CD8-positive, alpha-beta memory T cell (primary cell): ENCODE data around the gene DNTT. TPM values are rescaled to one million over a fixed set of nuclear protein-coding genes. Genes with fewer than 3 reads are reported as not detected.

ENCODE experiments used
- CTCF ChIA-PET: fragments of 350-600 bp; sonication (Branson Sonifier 250); formaldehyde crosslinking; loops from one replicate; lab custom pipeline; 2021; ENCODE audit warnings: antibody characterized with exemption; lab: Charles Lee
- POLR2A ChIA-PET: fragments of 350-600 bp; sonication (Branson Sonifier 250); formaldehyde crosslinking; loops from one replicate; lab custom pipeline; 2021; ENCODE audit warnings: antibody characterized with exemption; lab: Charles Lee
- DNase-seq, 5 donors: peaks; one replicate each; pipeline versions ENCODE4 v3.0.0 to v3.0.0-alpha.2; 2020 to 2022; ENCODE audit warnings: mixed read lengths in 1 of 5
- H3K27ac ChIP-seq: one replicate; pipeline ENCODE4 v1.7.0; 2013; ENCODE audit warnings: low read depth, mild to moderate bottlenecking, low read length, moderate library complexity
- H3K27me3 ChIP-seq: 2 replicates; pipeline ENCODE4 v1.7.0; 2013; ENCODE audit warnings: low read length, mild to moderate bottlenecking; ENCODE audit not compliant: insufficient read depth, poor library complexity, severe bottlenecking
- H3K36me3 ChIP-seq: 2 replicates; pipeline ENCODE4 v1.7.0; 2013; ENCODE audit warnings: mild to moderate bottlenecking, low read length, moderate library complexity; ENCODE audit not compliant: insufficient read depth
- H3K4me1 ChIP-seq: 2 replicates; pipeline ENCODE4 v1.7.0; 2013; ENCODE audit warnings: mild to moderate bottlenecking, low read length, moderate library complexity; ENCODE audit not compliant: insufficient read depth
- H3K4me3 ChIP-seq: 2 replicates; pipeline ENCODE4 v1.7.0; 2013; ENCODE audit warnings: mild to moderate bottlenecking, low read length
- H3K9me3 ChIP-seq: 2 replicates; pipeline ENCODE4 v1.7.0; 2013; ENCODE audit warnings: mild to moderate bottlenecking, low read length
- H3K27ac Mint-ChIP-seq, 8 donors: one replicate each; pipeline ENCODE4 v1.8.0; 2020 to 2021; ENCODE audit warnings: mixed read lengths in 8 of 8, mild to moderate bottlenecking in 6 of 8, inconsistent platforms in 3 of 8, moderate library complexity in 3 of 8
- H3K27me3 Mint-ChIP-seq, 2 donors: one replicate each; pipeline ENCODE4 v1.8.0; 2020 to 2021; ENCODE audit warnings: mixed read lengths in 2 of 2, mild to moderate bottlenecking in 1 of 2, moderate library complexity in 1 of 2
- H3K36me3 Mint-ChIP-seq, 3 donors: one replicate each; pipeline ENCODE4 v1.8.0; 2020 to 2021; ENCODE audit warnings: mixed read lengths in 3 of 3, inconsistent platforms in 1 of 3, mild to moderate bottlenecking in 1 of 3
- H3K4me1 Mint-ChIP-seq, 3 donors: one replicate each; pipeline ENCODE4 v1.8.0; 2020 to 2021; ENCODE audit warnings: mixed read lengths in 3 of 3, inconsistent platforms in 1 of 3, mild to moderate bottlenecking in 1 of 3
- H3K4me3 Mint-ChIP-seq, 7 donors: one replicate each; pipeline ENCODE4 v1.8.0; 2020 to 2021; ENCODE audit warnings: mixed read lengths in 7 of 7, mild to moderate bottlenecking in 6 of 7, moderate library complexity in 4 of 7, inconsistent platforms in 2 of 7
- H3K9me3 Mint-ChIP-seq, 5 donors: one replicate each; pipeline ENCODE4 v1.8.0; 2020 to 2022; ENCODE audit warnings: mixed read lengths in 5 of 5, mild to moderate bottlenecking in 3 of 5, moderate library complexity in 2 of 5, inconsistent platforms in 1 of 5
- polyA plus RNA-seq: library from polyadenylated mRNA; unstranded; fragments of 300-500 nt; fragmentation: Illumina TruSeq; gene quantifications from one replicate; pipeline ENCODE4 v1.2.3, GENCODE V29; 2021
- total RNA-seq, 2 experiments: library from RNA; stranded (reverse); gene quantifications; one replicate each; pipeline ENCODE4 v1.2.3, GENCODE V29; 2021

Gene DNTT
- total and polyA plus RNA-seq, 3 experiments from 2014 or later: not detected

GRCh38 chr10:96370584-96371157 is 66.4 kb downstream of the DNTT start:
- POLR2A ChIA-PET: no interaction called here
- no peak overlapping the region for H3K27ac Mint-ChIP-seq
- no peak overlapping the region for H3K4me3 Mint-ChIP-seq

GRCh38 chr10:96371356-96371755 is 67.1 kb downstream of the DNTT start:
- H3K36me3 Mint-ChIP-seq: no peaks in the 10 kb centered on the region
- CTCF ChIA-PET: interaction anchor here (1.0 to 1.8 kb wide), 5 partner anchors 9 to 354 kb away, joined by 3 to 5 read pairs (median 3); no protein-coding TSS in a partner anchor

More at GRCh38 chr10:96370584-96371157, 66.4 kb downstream of the DNTT start:
- Histone ChIP-seq H3K27me3 (no peaks in the 10 kb centered on the region), H3K9me3 (no peaks in the 10 kb centered on the region), H3K27ac (no peak overlapping the region), H3K36me3 (no peaks in the 10 kb centered on the region), H3K4me3 (no peak overlapping the region), H3K4me1 (no peaks in the 10 kb centered on the region)
- CTCF ChIA-PET: interaction anchor here (0.8 to 1.8 kb wide), 9 partner anchors 9 to 354 kb away, joined by 3 to 5 read pairs (median 3); partner anchors contain the start of gene OPALIN
- Mint-ChIP-seq H3K36me3 (no peaks in the 10 kb centered on the region), H3K9me3 (no peaks in the 10 kb centered on the region), H3K4me1 (peaks cover 4 to 16% (median 8%) of the 10 kb centered on the region in 3 donors), H3K27me3 (peaks cover 4 to 29% of the 10 kb centered on the region in 2 donors)
- peak; percentile 12 to 57 (median 25) for DNase-seq

DNA sequence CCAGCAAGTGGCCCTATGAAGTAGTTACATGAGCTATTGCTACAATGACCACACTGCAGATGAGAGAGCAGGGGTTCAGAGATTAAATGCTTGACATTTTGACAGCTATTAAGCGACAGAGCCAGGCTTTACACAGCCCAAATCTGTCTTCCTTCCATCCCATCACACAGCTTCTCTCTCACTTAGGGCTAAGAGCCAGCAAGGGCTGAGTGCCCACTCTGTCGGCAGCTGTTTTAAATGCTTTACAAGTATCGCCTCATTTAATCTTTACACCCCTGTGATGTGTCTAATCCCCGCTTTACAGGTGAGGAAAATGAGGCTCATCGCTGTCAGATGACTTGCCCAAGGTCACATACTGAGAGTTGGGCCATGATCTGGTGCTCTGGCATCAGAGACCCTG is 69.8 kb downstream of the DNTT start:
- H3K27me3 ChIP-seq: no peaks in the 10 kb centered on the region
- H3K36me3 ChIP-seq: no peaks in the 10 kb centered on the region
- H3K4me1 Mint-ChIP-seq: peaks cover 5 to 17% (median 10%) of the 10 kb centered on the region in 3 donors
- peak overlapping the region; percentile 55 to 88 (median 68) for H3K4me3 Mint-ChIP-seq
- no peak overlapping the region for H3K27ac Mint-ChIP-seq
- no peaks in the 10 kb centered on the region for H3K36me3 Mint-ChIP-seq
- no peak overlapping the region for H3K4me3 ChIP-seq
- no peak overlapping the region for H3K27ac ChIP-seq
- POLR2A ChIA-PET: no interaction called here
- peaks cover 8 to 34% of the 10 kb centered on the region in 2 donors for H3K27me3 Mint-ChIP-seq
- DNase-seq: no peak
- CTCF ChIA-PET: interaction anchor here (1.7 to 2.4 kb wide), 2 partner anchors 12 to 51 kb away, joined by 3 to 14 read pairs; no protein-coding TSS in a partner anchor
- H3K9me3 Mint-ChIP-seq: no peaks in the 10 kb centered on the region
- H3K9me3 ChIP-seq: no peaks in the 10 kb centered on the region
- no peaks in the 10 kb centered on the region for H3K4me1 ChIP-seq

More at GRCh38 chr10:96371356-96371755, 67.1 kb downstream of the DNTT start:
- no peak for DNase-seq
- POLR2A ChIA-PET: no interaction called here
- Histone ChIP-seq H3K4me3 (no peak overlapping the region), H3K27ac (no peak overlapping the region), H3K27me3 (no peaks in the 10 kb centered on the region), H3K9me3 (no peaks in the 10 kb centered on the region), H3K36me3 (no peaks in the 10 kb centered on the region), H3K4me1 (no peaks in the 10 kb centered on the region)
- no peak overlapping the region for H3K27ac Mint-ChIP-seq
- H3K4me3 Mint-ChIP-seq: no peak overlapping the region
- peaks cover 4 to 31% of the 10 kb centered on the region in 2 donors for H3K27me3 Mint-ChIP-seq
- H3K9me3 Mint-ChIP-seq: no peaks in the 10 kb centered on the region
- peaks cover 5 to 17% (median 10%) of the 10 kb centered on the region in 3 donors for H3K4me1 Mint-ChIP-seq

GRCh38 chr10:96374639-96374984 is 70.4 kb downstream of the DNTT start:
- ChIA-PET POLR2A (no interaction called here), CTCF (interaction anchor here (1.3 to 2.4 kb wide), 4 partner anchors 10 to 51 kb away, joined by 3 to 14 read pairs (median 6); no protein-coding TSS in a partner anchor)
- DNase-seq: no peak
- Histone ChIP-seq H3K36me3 (no peaks in the 10 kb centered on the region), H3K27ac (no peak overlapping the region), H3K9me3 (no peaks in the 10 kb centered on the region), H3K4me1 (no peaks in the 10 kb centered on the region), H3K4me3 (peak overlapping the region; percentile 55), H3K27me3 (no peaks in the 10 kb centered on the region)
- Mint-ChIP-seq H3K9me3 (no peaks in the 10 kb centered on the region), H3K27ac (no peak overlapping the region), H3K4me3 (peak overlapping the region; percentile 63 to 89 (median 78)), H3K27me3 (peaks cover 8 to 37% of the 10 kb centered on the region in 2 donors), H3K36me3 (no peaks in the 10 kb centered on the region), H3K4me1 (peaks cover 5 to 17% (median 10%) of the 10 kb centered on the region in 3 donors)

DNA sequence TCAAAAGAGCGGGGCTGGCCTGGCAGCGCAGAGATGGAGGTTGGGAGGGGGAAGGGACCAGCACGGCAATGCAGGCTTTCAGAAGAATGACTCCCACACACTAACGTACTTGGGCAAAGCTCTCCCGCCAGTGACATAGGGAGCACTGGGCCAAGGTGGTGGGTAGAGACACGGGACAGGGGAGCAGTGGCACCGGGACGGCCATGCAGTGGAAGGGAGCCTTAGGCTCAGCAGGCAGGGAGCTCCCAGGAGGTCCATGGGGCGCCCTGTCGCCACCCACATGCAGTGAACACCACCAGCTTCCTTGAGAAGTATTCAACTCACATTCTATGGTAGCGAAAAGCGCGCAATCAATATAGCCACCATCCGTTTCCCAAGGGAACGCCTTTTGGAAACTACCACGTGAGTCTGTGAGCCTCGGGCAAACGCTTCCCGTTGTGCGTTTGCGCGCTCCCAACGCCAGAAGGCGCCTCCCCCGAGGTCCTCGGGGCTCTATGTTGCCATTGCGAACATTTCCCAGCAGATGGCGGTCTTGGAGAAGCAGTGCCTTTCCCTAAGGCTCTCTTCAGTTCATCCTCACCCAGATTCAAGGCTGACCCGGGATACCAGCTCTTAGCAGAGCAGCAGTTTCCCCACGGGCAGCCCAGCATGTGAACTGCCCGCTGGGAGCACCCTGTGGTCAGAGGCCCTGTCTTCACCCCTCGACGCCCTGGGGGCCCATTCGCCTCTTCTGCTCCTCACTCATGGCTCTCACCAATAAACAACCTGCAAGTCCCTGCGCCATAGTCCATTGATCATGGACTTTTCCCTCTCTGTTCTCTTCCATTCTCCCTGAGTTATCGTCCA is 71.0 kb downstream of the DNTT start:
- peaks cover 8 to 41% of the 10 kb centered on the region in 2 donors for H3K27me3 Mint-ChIP-seq
- H3K36me3 ChIP-seq: no peaks in the 10 kb centered on the region
- no peaks in the 10 kb centered on the region for H3K27me3 ChIP-seq
- no peaks in the 10 kb centered on the region for H3K4me1 ChIP-seq
- H3K4me3 ChIP-seq: peak overlapping the region; percentile 55
- H3K36me3 Mint-ChIP-seq: no peaks in the 10 kb centered on the region
- no peaks in the 10 kb centered on the region for H3K9me3 Mint-ChIP-seq
- H3K27ac ChIP-seq: no peak overlapping the region
- H3K9me3 ChIP-seq: no peaks in the 10 kb centered on the region
- peak overlapping the region in 2 of 8 donors; percentile 29 to 72 for H3K27ac Mint-ChIP-seq
- peak overlapping the region; percentile 63 to 89 (median 78) for H3K4me3 Mint-ChIP-seq
- ChIA-PET CTCF (interaction anchor here (1.3 to 2.4 kb wide), 4 partner anchors 11 to 52 kb away, joined by 3 to 14 read pairs (median 6); no protein-coding TSS in a partner anchor), POLR2A (no interaction called here)
- H3K4me1 Mint-ChIP-seq: peaks cover 5 to 17% (median 10%) of the 10 kb centered on the region in 3 donors
- DNase-seq: peak; percentile 42 to 70 (median 50)

DNA sequence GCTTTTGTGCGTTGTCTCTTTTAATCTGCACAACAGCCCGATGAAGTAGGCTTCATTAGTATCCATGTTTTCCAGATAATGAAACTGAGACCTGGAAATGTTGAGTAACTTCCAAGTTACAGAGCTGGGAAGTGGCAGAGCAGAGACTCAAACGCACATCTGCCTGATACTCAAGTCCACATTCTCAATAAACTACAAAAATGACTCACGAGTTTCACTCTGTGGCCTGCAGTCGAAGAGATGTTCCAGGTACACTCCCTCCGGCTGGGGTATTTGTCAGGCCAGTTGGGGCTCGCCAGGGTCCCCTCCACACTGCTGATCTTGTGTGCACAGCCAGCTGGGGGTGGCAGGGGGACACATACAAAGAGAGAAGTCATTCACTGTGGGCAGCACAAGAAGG is 72.2 kb downstream of the DNTT start:
- CTCF ChIA-PET: interaction anchor here (1.1 to 2.2 kb wide), 3 partner anchors 11 to 360 kb away, joined by 4 to 6 read pairs (median 5); no protein-coding TSS in a partner anchor
- Mint-ChIP-seq H3K27me3 (peaks cover 9 to 47% of the 10 kb centered on the region in 2 donors), H3K27ac (no peak overlapping the region), H3K4me1 (peaks cover 5 to 17% (median 10%) of the 10 kb centered on the region in 3 donors), H3K9me3 (no peaks in the 10 kb centered on the region), H3K4me3 (no peak overlapping the region), H3K36me3 (no peaks in the 10 kb centered on the region)
- Histone ChIP-seq H3K27ac (no peak overlapping the region), H3K4me3 (no peak overlapping the region), H3K9me3 (no peaks in the 10 kb centered on the region), H3K36me3 (no peaks in the 10 kb centered on the region), H3K4me1 (no peaks in the 10 kb centered on the region), H3K27me3 (no peaks in the 10 kb centered on the region)
- POLR2A ChIA-PET: no interaction called here
- DNase-seq: no peak

DNA sequence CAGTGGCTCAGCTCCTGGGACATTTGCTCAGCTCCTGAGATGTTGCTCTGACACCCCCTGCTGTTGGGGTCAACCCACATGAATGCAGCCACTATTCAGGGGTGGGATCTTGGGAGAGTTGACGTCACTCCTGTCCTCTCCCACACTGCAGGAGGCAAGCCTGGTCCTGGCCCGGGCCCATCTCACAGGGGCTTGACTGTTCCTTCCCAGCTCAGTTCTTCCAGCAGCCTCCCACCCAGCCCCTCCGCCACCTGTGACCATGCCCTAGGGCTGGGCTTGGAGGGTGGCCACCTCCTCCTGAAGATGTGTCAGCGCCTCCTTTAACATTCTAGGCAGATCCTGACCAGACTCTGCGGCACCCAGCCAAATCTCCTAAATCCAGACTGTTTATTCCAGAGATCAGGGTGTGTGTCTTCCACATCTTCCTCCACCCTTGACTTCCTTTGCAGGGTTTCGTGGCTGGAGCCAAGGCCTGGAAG is 73.6 kb downstream of the DNTT start:
- H3K9me3 ChIP-seq: no peaks in the 10 kb centered on the region
- DNase-seq: no peak
- Mint-ChIP-seq H3K27ac (no peak overlapping the region), H3K9me3 (no peaks in the 10 kb centered on the region), H3K4me3 (no peak overlapping the region), H3K27me3 (peaks cover 9 to 50% of the 10 kb centered on the region in 2 donors), H3K36me3 (no peaks in the 10 kb centered on the region), H3K4me1 (peaks cover 5 to 17% (median 10%) of the 10 kb centered on the region in 3 donors)
- H3K27ac ChIP-seq: no peak overlapping the region
- H3K4me3 ChIP-seq: no peak overlapping the region
- CTCF ChIA-PET: interaction anchor here (1.1 to 2.2 kb wide), 2 partner anchors 12 to 361 kb away, joined by 4 to 5 read pairs; no protein-coding TSS in a partner anchor
- no peaks in the 10 kb centered on the region for H3K36me3 ChIP-seq
- POLR2A ChIA-PET: no interaction called here
- H3K4me1 ChIP-seq: no peaks in the 10 kb centered on the region
- H3K27me3 ChIP-seq: no peaks in the 10 kb centered on the region
